Epithelial cell of proximal tubule (primary cell): ENCODE data around the gene LPIN1. TPM values are rescaled to one million over a fixed set of nuclear protein-coding genes. Genes with fewer than 3 reads are reported as not detected.
"Not testable (repeated sequence)": the region's sequence is repeated elsewhere in the genome, so short reads cannot be mapped to it uniquely, and the experiment has no call there.

Experiments used
- DNase-seq: peaks from one replicate; pipeline ENCODE4 v3.0.0-alpha.2; 2011; ENCODE audit warnings: low read depth
- H3K4me3 ChIP-seq: 2 replicates; pipeline ENCODE4 v1.5.1; 2011; ENCODE audit warnings: low read depth, mild to moderate bottlenecking, low read length
- CTCF ChIP-seq: conservative IDR thresholded peaks from 2 replicates; pipeline ENCODE4 v1.5.1; 2012; ENCODE audit warnings: low read depth, mild to moderate bottlenecking, low read length
- total RNA-seq: library from RNA; depleted of rRNA; stranded (reverse); fragments of >200 nt; gene quantifications from 2 replicates; pipeline ENCODE4 v1.2.3, GENCODE V29; 2015

Gene LPIN1
- total RNA-seq, 1 donor from 2014 or later: 33.8 TPM

DNA sequence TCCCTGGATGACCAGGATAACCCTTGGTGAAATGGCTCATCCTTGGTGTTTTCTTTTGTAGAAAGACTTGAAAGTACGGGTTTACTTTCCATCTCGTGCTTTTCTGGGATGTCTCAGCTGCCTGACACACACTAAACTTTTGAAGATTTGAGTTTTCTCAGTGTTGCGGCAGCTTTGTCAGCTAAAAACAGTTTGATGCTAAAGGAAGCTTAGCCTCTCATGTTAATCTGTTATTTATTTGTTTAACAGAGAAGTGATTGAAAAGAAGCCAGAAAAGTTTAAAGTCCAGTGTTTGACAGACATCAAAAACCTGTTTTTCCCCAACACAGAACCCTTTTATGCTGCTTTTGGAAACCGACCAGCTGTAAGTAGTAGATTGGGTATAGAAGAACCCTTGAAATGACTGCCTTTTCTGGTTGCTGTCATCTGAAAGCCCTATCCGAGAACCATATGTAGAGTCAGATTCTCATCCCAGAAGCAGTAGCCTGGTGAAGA lies 72.8 kb downstream of the LPIN1 start:
- DNase-seq: no peak
- TF ChIP-seq CTCF: no peak

GRCh38 chr2:11820650-11821049 lies 74.2 kb downstream of the LPIN1 start:
- no peak for DNase-seq
- no peak overlapping the region for H3K4me3 ChIP-seq
- TF ChIP-seq CTCF: no peak

More for the DNA sequence above, 72.8 kb downstream of the LPIN1 start:
- no peak overlapping the region for H3K4me3 ChIP-seq

DNA sequence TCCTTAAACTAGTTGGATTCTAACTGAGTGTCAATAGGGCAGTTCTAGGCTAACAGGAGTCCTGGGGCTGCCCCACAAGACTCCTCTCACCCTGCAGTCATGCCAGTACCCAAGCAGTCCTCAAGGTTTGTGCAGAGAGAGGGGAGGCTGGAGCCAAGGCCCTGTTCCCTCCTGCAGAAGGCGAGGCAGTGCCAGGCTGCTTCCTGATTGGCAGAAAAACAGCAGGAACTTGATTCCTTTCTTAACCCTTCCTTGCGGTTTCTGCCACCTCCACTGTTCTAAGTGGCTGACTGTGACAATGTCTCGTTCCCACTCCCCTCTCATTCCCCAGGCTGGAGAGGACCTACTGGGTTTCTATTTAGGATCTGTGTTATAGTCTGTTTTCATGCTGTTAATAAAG lies 75.3 kb downstream of the LPIN1 start:
- no peak for TF ChIP-seq CTCF
- H3K4me3 ChIP-seq: no peak overlapping the region
- no peak for DNase-seq

GRCh38 chr2:11822359-11822745 lies 75.9 kb downstream of the LPIN1 start:
- H3K4me3 ChIP-seq, DNase-seq: not testable (repeated sequence)

- no peak for TF ChIP-seq CTCF
- H3K4me3 ChIP-seq: no peak overlapping the region
- DNase-seq: no peak
Observed at GRCh38 chr2:11822746-11823451, 76.5 kb downstream of the LPIN1 start.

GRCh38 chr2:11824901-11825828 lies 78.7 kb downstream of the LPIN1 start:
- no peak for DNase-seq
- TF ChIP-seq CTCF: no peak
- no peak overlapping the region for H3K4me3 ChIP-seq

- no peak for DNase-seq
- no peak overlapping the region for H3K4me3 ChIP-seq
- no peak for TF ChIP-seq CTCF
Observed at GRCh38 chr2:11827547-11827946, 81.1 kb downstream of the LPIN1 start.
